Loucy (cell line): ENCODE measurements around the gene KCNJ18.
"Not testable (repeated sequence)": the region's sequence is repeated elsewhere in the genome, so short reads cannot be mapped to it uniquely, and the experiment has no call there.

ENCODE experiments used
- EZH2phosphoT487 ChIP-seq: fragments of 200-600 bp; IDR thresholded peaks from 2 replicates; pipeline ENCODE4 v1.6.1; 2018; ENCODE audit warnings: antibody characterized with exemption, mild to moderate bottlenecking, moderate library complexity, borderline replicate concordance
- TF ChIP-seq, protein P1 (sequence below): fragments of 200-600 bp; sonication (generic); conservative IDR thresholded peaks from 2 replicates; pipeline ENCODE4 v1.5.1; 2014; ENCODE audit warnings: mild to moderate bottlenecking, antibody characterized with exemption, low read length

DNA sequence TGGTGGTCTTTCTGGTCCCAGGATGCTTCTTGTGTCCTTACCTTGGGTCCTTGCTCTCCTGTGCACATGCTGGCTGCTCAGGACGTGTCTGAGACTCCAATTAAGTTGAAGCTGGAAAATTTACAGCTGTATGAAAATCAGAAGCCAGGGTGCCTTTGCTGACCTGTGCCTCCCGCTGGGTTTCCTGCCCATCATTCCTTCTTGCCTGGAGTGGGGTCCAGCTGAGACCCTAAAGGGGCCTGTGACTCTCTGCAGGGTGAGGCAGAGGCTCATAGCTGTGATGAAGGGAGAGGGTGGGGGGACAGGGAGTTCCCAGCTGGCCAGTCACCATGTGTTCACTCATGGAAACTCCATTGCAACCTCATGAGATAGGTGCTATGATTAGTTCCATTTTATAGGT lies 1.5 kb upstream of the KCNJ18 start:
- TF ChIP-seq EZH2phosphoT487: not testable (repeated sequence)
- TF ChIP-seq, protein P1, sequence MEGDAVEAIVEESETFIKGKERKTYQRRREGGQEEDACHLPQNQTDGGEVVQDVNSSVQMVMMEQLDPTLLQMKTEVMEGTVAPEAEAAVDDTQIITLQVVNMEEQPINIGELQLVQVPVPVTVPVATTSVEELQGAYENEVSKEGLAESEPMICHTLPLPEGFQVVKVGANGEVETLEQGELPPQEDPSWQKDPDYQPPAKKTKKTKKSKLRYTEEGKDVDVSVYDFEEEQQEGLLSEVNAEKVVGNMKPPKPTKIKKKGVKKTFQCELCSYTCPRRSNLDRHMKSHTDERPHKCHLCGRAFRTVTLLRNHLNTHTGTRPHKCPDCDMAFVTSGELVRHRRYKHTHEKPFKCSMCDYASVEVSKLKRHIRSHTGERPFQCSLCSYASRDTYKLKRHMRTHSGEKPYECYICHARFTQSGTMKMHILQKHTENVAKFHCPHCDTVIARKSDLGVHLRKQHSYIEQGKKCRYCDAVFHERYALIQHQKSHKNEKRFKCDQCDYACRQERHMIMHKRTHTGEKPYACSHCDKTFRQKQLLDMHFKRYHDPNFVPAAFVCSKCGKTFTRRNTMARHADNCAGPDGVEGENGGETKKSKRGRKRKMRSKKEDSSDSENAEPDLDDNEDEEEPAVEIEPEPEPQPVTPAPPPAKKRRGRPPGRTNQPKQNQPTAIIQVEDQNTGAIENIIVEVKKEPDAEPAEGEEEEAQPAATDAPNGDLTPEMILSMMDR: not testable (repeated sequence)
